Measurements from ENCODE around the gene PTPRN2.
"Not testable (repeated sequence)": the region's sequence is repeated elsewhere in the genome, so short reads cannot be mapped to it uniquely, and the experiment has no call there.

The PTPRN2 gene

GRCh38 chr7:158358926-158359645 lies 228.5 kb downstream of the PTPRN2 start:
- no peak for DNase-seq

- no peak for DNase-seq
These were observed 229.5 kb downstream of the PTPRN2 start for GRCh38 chr7:158357898-158358821.

GRCh38 chr7:158357106-158357897 lies 230.3 kb downstream of the PTPRN2 start:
- no peak for DNase-seq

- DNase-seq, result no peak
These were observed 231.2 kb downstream of the PTPRN2 start for GRCh38 chr7:158356454-158356853.

- no peak for DNase-seq
These were observed 232.1 kb downstream of the PTPRN2 start for GRCh38 chr7:158355456-158356065.

- DNase-seq, result no peak
These were observed 232.8 kb downstream of the PTPRN2 start for GRCh38 chr7:158354861-158355260.

- no peak for DNase-seq
These were observed 233.7 kb downstream of the PTPRN2 start for GRCh38 chr7:158353606-158354570.

- not testable (repeated sequence) for DNase-seq
These were observed 235.5 kb downstream of the PTPRN2 start for GRCh38 chr7:158351899-158352729.

GRCh38 chr7:158351481-158351880 lies 236.1 kb downstream of the PTPRN2 start:
- no peak for DNase-seq

- no peak for DNase-seq
These were observed 236.6 kb downstream of the PTPRN2 start for GRCh38 chr7:158351051-158351450.

GRCh38 chr7:158350166-158350900 lies 237.3 kb downstream of the PTPRN2 start:
- no peak for DNase-seq

- no peak for DNase-seq
These were observed 239.2 kb downstream of the PTPRN2 start for GRCh38 chr7:158348446-158348845.

- not testable (repeated sequence) for DNase-seq
These were observed 239.6 kb downstream of the PTPRN2 start for GRCh38 chr7:158348039-158348438.

- DNase-seq, result no peak
These were observed 241.9 kb downstream of the PTPRN2 start for GRCh38 chr7:158345731-158346130.

GRCh38 chr7:158344706-158345300 lies 242.8 kb downstream of the PTPRN2 start:
- DNase-seq, result no peak

- no peak for DNase-seq
These were observed 243.6 kb downstream of the PTPRN2 start for GRCh38 chr7:158343936-158344455.

- no peak for DNase-seq
These were observed 244.1 kb downstream of the PTPRN2 start for GRCh38 chr7:158343526-158343925.

GRCh38 chr7:158341097-158341496 lies 246.5 kb downstream of the PTPRN2 start:
- not testable (repeated sequence) for DNase-seq

GRCh38 chr7:158336952-158337351 lies 250.7 kb downstream of the PTPRN2 start:
- not testable (repeated sequence) for DNase-seq

All from stimulated activated CD4-positive, alpha-beta T cell treated with anti-CD3 and anti-CD28 coated beads, Interleukin-4, amount 100 ng/mL, for 1 hour (primary cell).